SK-N-SH (cell line): Measurements from ENCODE around the gene IQGAP2. TPM values are rescaled to one million over a fixed set of nuclear protein-coding genes. Genes with fewer than 3 reads are reported as not detected.

Source experiments
- CTCF ChIA-PET: fragments of 300-600, 350-600 bp; formaldehyde crosslinking; extraction: SDS; loops from one replicate; lab custom pipeline; 2021; lab: Yijun Ruan, JAX
- POLR2A ChIA-PET: fragments of 350-600 bp; sonication (Branson Sonifier 250); formaldehyde crosslinking; extraction: SDS; loops from one replicate; lab custom pipeline; 2020; ENCODE audit warnings: antibody characterized with exemption, inconsistent platforms; lab: Yijun Ruan, JAX
- DNase-seq: peaks from one replicate; pipeline ENCODE4 v3.0.0; 2012
- H2AFZ ChIP-seq: fragments of 200-600 bp; sonication (generic); 2 replicates; pipeline ENCODE4 v1.8.1; 2016; ENCODE audit warnings: antibody characterized with exemption, mild to moderate bottlenecking, low read depth
- H3F3A ChIP-seq: fragments of 200-600 bp; sonication (generic); replicated peaks from 2 replicates; pipeline ENCODE3; 2016; ENCODE audit warnings: antibody characterized with exemption, mild to moderate bottlenecking; ENCODE audit not compliant: insufficient read depth
- H3K27ac ChIP-seq, 2 experiments: fragments of 200-500 bp in 1 of 2; fragments of 200-600 bp in 1 of 2; sonication (Bioruptor generic) in 1 of 2; sonication (generic), shearing (Covaris generic) in 1 of 2; 2 replicates each; pipeline versions ENCODE4 v1.5.1 to v1.6.1; 2014 to 2016; ENCODE audit warnings: low read depth in 2 of 2, inconsistent platforms in 1 of 2, low read length in 1 of 2, mild to moderate bottlenecking in 1 of 2, mixed read lengths in 1 of 2
- H3K27me3 ChIP-seq: fragments of 200-600 bp; sonication (generic), shearing (Covaris generic); 2 replicates; pipeline ENCODE4 v1.6.1; 2016; ENCODE audit warnings: mixed run types; ENCODE audit not compliant: insufficient read depth
- H3K36me3 ChIP-seq, 2 experiments: fragments of 200-500 bp in 1 of 2; fragments of 200-600 bp in 1 of 2; sonication (Bioruptor generic) in 1 of 2; sonication (generic) in 1 of 2; replicated peaks in 1 of 2; 2 replicates each; pipeline versions ENCODE3 to v1.5.1; 2014 to 2016; ENCODE audit warnings: low read length in 1 of 2, mild to moderate bottlenecking in 1 of 2; ENCODE audit not compliant: insufficient read depth in 2 of 2, control insufficient read depth in 1 of 2
- H3K4me1 ChIP-seq, 2 experiments: fragments of 200-500 bp in 1 of 2; fragments of 200-600 bp in 1 of 2; sonication (Bioruptor generic) in 1 of 2; sonication (generic), shearing (Covaris generic) in 1 of 2; 2 replicates each; pipeline versions ENCODE4 v1.5.1 to v1.6.1; 2014 to 2016; ENCODE audit warnings: low read depth in 1 of 2, low read length in 1 of 2, mixed run types in 1 of 2; ENCODE audit not compliant: insufficient read depth in 2 of 2, control insufficient read depth in 1 of 2
- H3K4me2 ChIP-seq: fragments of 200-600 bp; sonication (generic), shearing (Covaris generic); 2 replicates; pipeline ENCODE4 v1.6.1; 2017; ENCODE audit warnings: mixed run types
- H3K4me3 ChIP-seq, 2 experiments: fragments of 200-500 bp in 1 of 2; fragments of 200-600 bp in 1 of 2; sonication (Bioruptor generic) in 1 of 2; sonication (generic), shearing (Covaris generic) in 1 of 2; 2 replicates each; pipeline versions ENCODE4 v1.5.1 to v1.8.1; 2014 to 2016; ENCODE audit warnings: low read depth in 2 of 2, inconsistent platforms in 1 of 2, low read length in 1 of 2, mild to moderate bottlenecking in 1 of 2, mixed read lengths in 1 of 2, moderate library complexity in 1 of 2
- H3K79me2 ChIP-seq: fragments of 200-600 bp; sonication (generic); 2 replicates; pipeline ENCODE4 v1.8.1; 2017; ENCODE audit warnings: mild to moderate bottlenecking; ENCODE audit not compliant: insufficient read depth
- H3K9ac ChIP-seq: fragments of 200-600 bp; sonication (generic); 2 replicates; pipeline ENCODE4 v1.6.1; 2017; ENCODE audit warnings: mixed run types
- H3K9me2 ChIP-seq: fragments of 200-600 bp; sonication (generic); 2 replicates; pipeline ENCODE4 v1.6.1; 2017; ENCODE audit warnings: mixed run types
- H3K9me3 ChIP-seq: fragments of 200-600 bp; sonication (generic); 2 replicates; pipeline ENCODE4 v1.6.1; 2017; ENCODE audit warnings: mixed run types, mild to moderate bottlenecking, moderate library complexity
- H4K20me1 ChIP-seq: fragments of 200-600 bp; sonication (generic); 2 replicates; pipeline ENCODE4 v1.6.1; 2017; ENCODE audit warnings: mild to moderate bottlenecking, mixed run types; ENCODE audit not compliant: insufficient read depth
- ELF1 ChIP-seq: IDR thresholded peaks from 2 replicates; pipeline ENCODE4 v1.4.0; 2012
- FOSL2 ChIP-seq: IDR thresholded peaks from 2 replicates; pipeline ENCODE4 v1.4.0; 2012; ENCODE audit warnings: low read depth, mild to moderate bottlenecking, moderate library complexity, borderline replicate concordance
- FOXJ3 ChIP-seq: sonication (generic); formaldehyde crosslinking; IDR thresholded peaks from 2 replicates; pipeline ENCODE4 v1.5.1; 2020; ENCODE audit warnings: mild to moderate bottlenecking, missing genetic modification reagents
- FOXM1 ChIP-seq: IDR thresholded peaks from 2 replicates; pipeline ENCODE4 v1.4.0; 2012; ENCODE audit warnings: low read depth, mild to moderate bottlenecking
- MEF2A ChIP-seq: IDR thresholded peaks from 2 replicates; pipeline ENCODE4 v1.4.0; 2012; ENCODE audit warnings: low read depth, borderline replicate concordance
- NRF1 ChIP-seq: IDR thresholded peaks from 2 replicates; pipeline ENCODE4 v1.6.1; 2012; ENCODE audit warnings: low read depth, mild to moderate bottlenecking, low read length
- RXRA ChIP-seq: IDR thresholded peaks from 2 replicates; pipeline ENCODE4 v1.4.0; 2012; ENCODE audit warnings: low read depth, mild to moderate bottlenecking, borderline replicate concordance
- SIN3A ChIP-seq: IDR thresholded peaks from 2 replicates; pipeline ENCODE4 v1.6.1; 2012; ENCODE audit warnings: low read depth, mild to moderate bottlenecking, low read length, moderate library complexity, borderline replicate concordance
- SMC3 ChIP-seq: IDR thresholded peaks from 2 replicates; pipeline ENCODE4 v1.6.1; 2012; ENCODE audit warnings: low read depth, low read length, improper control_type of control experiment
- TAF1 ChIP-seq: IDR thresholded peaks from 2 replicates; pipeline ENCODE4 v1.6.1; 2012; ENCODE audit warnings: low read depth, mild to moderate bottlenecking, low read length, moderate library complexity, borderline replicate concordance
- WGBS: methylation state at CpG from one replicate; pipeline ENCODE4 v1.1.6; 2017; ENCODE audit warnings: low lambda C conversion rate; 5-methylcytosine and 5-hydroxymethylcytosine counted together
- polyA plus RNA-seq, 3 experiments: library from polyadenylated mRNA; depleted of rRNA; stranded (reverse); fragments of >200 nt; gene quantifications; 2 replicates each; pipeline ENCODE4 v1.2.3, GENCODE V29; 2012
- TF ChIP-seq, protein P1 (sequence below): IDR thresholded peaks from 2 replicates; pipeline ENCODE4 v1.6.1; 2012; ENCODE audit warnings: mild to moderate bottlenecking, low read depth, low read length, moderate library complexity

IQGAP2 gene
- polyA plus RNA-seq, 1 of the 3 experiments (the other 2 are of a cell fraction) = 2.1 TPM

DNA sequence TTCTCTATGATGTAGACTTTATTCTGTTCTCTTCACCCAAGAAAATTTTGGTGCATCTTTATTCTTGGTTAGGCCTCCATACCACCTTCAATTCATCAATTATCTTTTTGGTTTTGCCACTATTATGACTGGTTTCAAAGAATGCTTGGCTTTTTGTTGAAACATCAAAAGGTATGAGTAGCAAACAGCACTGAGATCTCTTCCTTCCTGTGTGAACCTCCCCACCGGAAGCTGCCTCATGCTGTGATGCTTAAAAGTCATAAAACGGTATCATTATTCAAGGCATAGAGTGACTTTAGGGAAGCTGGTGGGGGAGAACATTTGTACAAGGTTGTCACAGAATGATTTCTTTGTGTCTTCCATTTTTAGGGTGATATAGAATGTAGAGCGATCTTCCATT, 70.6 kb downstream of the IQGAP2 start:
- TF ChIP-seq FOSL2 = no peak
- no peak for TF ChIP-seq TAF1
- no peak for TF ChIP-seq ELF1
- TF ChIP-seq, protein P1, sequence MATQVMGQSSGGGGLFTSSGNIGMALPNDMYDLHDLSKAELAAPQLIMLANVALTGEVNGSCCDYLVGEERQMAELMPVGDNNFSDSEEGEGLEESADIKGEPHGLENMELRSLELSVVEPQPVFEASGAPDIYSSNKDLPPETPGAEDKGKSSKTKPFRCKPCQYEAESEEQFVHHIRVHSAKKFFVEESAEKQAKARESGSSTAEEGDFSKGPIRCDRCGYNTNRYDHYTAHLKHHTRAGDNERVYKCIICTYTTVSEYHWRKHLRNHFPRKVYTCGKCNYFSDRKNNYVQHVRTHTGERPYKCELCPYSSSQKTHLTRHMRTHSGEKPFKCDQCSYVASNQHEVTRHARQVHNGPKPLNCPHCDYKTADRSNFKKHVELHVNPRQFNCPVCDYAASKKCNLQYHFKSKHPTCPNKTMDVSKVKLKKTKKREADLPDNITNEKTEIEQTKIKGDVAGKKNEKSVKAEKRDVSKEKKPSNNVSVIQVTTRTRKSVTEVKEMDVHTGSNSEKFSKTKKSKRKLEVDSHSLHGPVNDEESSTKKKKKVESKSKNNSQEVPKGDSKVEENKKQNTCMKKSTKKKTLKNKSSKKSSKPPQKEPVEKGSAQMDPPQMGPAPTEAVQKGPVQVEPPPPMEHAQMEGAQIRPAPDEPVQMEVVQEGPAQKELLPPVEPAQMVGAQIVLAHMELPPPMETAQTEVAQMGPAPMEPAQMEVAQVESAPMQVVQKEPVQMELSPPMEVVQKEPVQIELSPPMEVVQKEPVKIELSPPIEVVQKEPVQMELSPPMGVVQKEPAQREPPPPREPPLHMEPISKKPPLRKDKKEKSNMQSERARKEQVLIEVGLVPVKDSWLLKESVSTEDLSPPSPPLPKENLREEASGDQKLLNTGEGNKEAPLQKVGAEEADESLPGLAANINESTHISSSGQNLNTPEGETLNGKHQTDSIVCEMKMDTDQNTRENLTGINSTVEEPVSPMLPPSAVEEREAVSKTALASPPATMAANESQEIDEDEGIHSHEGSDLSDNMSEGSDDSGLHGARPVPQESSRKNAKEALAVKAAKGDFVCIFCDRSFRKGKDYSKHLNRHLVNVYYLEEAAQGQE = no peak
- TF ChIP-seq SMC3 = no peak
- TF ChIP-seq RXRA = no peak
- no peak for TF ChIP-seq FOXJ3 (CRISPR knock-in tag)
- no peak for TF ChIP-seq SIN3A
- no peaks in the 10 kb centered on the region for H3K9me3 ChIP-seq
- 85% methylated on average over 3 of the region's 3 CpGs for WGBS
- H3K27ac ChIP-seq = no peak overlapping the region
- no peak overlapping the region for H3K9ac ChIP-seq
- no peak overlapping the region for H2AFZ ChIP-seq
- H3K36me3 ChIP-seq = no peaks in the 10 kb centered on the region
- no peaks in the 10 kb centered on the region for H3K79me2 ChIP-seq
- ChIA-PET CTCF (interaction anchor here (1.0 kb wide), 1 partner anchor 110 kb away, joined by 3 read pairs; no protein-coding TSS in a partner anchor), POLR2A (no interaction called here)
- H3K27me3 ChIP-seq = no peaks in the 10 kb centered on the region
- no peak overlapping the region for H3K4me3 ChIP-seq
- H3K9me2 ChIP-seq = no peaks in the 10 kb centered on the region
- no peaks in the 10 kb centered on the region for H4K20me1 ChIP-seq
- peaks cover 0 to 7% of the 10 kb centered on the region in 2 experiments; a peak in 2 of 4 replicates for H3K4me1 ChIP-seq
- DNase-seq = no peak
- H3K4me2 ChIP-seq = no peak overlapping the region
- no peaks in the 10 kb centered on the region for H3F3A ChIP-seq

DNA sequence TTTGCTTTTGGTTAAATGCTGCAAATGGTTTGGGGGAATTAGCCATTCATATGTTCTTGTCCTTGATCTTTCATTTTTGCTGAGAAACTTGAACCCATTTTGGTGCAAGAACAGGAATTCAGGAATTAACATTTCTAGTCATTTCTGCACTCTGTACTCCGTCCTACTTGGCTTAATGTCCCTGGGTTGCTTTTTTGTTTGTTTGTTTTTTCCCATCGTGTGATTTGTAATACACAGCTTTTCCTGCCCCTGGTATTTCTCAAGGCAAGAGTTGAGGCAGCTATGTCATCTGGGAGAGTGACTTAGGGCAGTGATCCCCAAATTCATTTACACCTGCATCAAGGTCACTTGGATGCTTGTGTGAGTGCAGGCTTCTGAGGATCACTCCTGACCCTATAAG, 71.3 kb downstream of the IQGAP2 start:
- no peak for TF ChIP-seq FOXM1
- no peak for TF ChIP-seq NRF1
- TF ChIP-seq MEF2A = no peak
- TF ChIP-seq, all 33 proteins: peak for 0
- DNase-seq = no peak
- Histone ChIP-seq H3K27ac (no peak overlapping the region), H3K9ac (no peak overlapping the region), H3K4me1 (peaks cover 0 to 7% of the 10 kb centered on the region in 2 experiments; a peak in 2 of 4 replicates), H2AFZ (no peak overlapping the region), H4K20me1 (no peaks in the 10 kb centered on the region), H3K9me2 (no peaks in the 10 kb centered on the region), H3K79me2 (no peaks in the 10 kb centered on the region), H3K36me3 (no peaks in the 10 kb centered on the region), H3K4me2 (no peak overlapping the region), H3K9me3 (no peaks in the 10 kb centered on the region), H3K27me3 (no peaks in the 10 kb centered on the region), H3F3A (no peaks in the 10 kb centered on the region), H3K4me3 (no peak overlapping the region)
- ChIA-PET CTCF (no interaction called here), POLR2A (no interaction called here)
- WGBS = 34% methylated on average over 2 of the region's 2 CpGs
